ENCODE data around the gene CYP19A1.

Gene CYP19A1

GRCh38 chr15:51322621-51323296 is 15.6 kb downstream of the CYP19A1 start:
- DNase-seq, result no peak

DNA sequence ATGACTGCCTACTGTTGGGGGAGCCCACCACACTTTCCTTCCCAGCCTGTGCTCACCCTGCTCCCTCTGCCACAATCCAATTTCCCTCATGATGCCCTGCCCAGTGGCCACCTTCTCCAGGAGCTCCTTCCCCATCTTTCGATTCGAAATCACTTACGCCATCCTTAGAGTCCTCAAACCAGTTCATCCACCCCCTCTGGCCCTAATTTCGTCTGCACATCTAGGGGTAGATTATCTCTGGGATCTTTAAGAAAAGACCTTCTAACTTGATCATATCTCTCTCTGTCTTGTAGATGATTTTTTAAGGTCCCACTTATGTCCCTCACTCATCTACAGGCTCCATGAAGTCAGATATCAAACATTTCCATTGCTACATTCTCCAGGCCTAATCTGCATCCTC is 17.1 kb downstream of the CYP19A1 start:
- DNase-seq, result no peak

DNA sequence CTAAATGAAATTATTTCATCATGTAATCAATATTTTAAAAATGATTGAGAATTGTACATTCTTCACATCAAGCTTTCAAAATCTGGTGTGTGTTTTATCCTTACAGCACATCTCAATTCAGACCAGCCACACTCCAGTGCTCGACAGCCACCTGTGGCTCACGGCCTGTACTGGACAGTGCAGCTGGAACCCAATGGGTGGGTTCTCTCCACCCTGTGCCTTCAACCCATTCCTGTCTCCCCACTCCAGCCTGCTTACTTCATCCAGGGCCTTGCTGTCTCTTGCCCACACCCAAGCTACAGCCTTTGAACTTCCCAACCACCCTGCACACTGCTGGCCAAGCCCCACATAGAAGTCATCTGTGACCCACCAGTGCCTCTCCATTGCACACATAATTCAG is 17.6 kb downstream of the CYP19A1 start:
- no peak for DNase-seq

DNA sequence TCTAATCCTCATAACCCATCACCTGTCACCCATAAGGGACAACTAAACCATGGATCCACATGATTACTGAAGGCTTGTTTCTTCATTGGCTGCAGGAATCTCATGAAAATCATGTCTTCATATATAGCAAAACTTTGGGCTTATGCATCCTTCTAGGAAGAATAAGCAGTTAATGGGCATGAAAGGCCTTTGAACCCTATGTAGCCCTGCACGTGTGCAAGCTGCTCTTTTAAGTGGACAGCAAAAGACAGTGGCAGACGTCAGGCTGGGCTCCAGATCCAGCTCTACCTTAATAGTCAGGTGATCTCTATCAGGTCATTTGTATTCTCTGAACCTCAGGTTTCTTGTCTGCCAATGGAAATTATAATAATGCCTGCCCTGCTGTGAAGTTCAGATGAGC is 18.9 kb downstream of the CYP19A1 start:
- no peak for DNase-seq

GRCh38 chr15:51318382-51319150 is 19.8 kb downstream of the CYP19A1 start:
- no peak for DNase-seq

DNA sequence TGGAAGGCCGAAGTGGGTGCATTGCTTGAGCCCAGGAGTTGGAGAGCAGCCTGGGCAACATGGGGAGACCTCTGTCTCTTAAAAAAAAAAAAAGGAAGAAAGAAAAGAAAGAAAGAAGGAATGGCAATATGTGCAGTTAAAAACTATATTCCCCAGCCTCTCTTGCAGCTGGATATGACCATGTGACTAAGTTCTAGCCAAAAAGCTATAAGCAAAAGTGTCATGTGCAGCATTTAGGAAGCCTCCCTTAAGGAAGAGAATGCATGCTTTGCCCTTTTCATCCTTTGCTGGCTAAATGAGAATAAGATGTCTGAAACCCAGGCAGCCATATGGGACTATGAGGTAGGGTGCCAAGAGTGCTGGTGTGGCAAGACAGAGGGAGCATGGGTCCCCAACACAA is 21.8 kb downstream of the CYP19A1 start:
- no peak for DNase-seq

GRCh38 chr15:51315726-51316125 is 22.7 kb downstream of the CYP19A1 start:
- DNase-seq, result no peak

DNA sequence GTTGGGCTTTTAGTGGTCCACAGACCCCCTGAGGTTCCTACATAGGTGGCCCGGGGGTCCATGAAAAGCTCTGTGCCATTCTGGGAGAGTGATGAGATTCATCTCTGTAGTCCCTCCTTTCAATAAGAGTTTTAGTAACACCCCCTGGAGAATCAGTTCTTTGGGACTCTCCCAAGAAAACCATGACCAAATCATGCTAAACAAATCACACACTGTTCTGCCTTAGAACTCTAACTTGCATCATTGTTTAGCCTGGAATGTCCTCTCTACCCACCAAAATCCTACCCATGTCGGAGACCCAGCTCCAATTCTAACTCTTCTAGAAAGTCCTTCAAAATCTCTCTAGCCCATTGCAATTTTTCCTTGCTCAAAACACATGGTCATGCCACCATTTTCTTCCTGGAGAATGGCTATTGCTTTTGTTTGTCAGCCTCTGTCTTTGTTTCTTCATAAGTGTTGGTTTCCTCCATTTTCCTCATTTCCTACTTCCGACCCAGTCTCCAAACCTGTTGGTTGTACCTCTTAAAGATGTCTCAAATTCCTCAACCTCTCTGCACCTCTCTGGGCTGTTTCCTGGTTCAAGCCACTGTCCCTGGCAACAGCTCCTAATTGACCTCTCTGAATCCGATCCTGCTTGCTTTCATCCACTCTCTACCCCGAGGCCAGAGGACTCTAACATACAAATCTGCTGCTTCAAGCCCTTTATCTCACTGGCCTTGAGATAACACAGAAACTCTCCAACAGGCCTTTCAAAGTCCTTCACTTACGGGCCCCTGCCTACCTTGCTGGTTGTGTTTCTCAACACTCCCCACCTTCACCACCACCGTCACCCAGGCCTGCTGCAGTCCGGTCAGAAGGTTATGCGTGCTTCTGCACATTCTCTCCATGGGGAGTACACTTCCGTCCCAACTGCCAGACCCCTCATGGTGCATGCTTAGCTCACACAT is 23.7 kb downstream of the CYP19A1 start:
- no peak for DNase-seq

GRCh38 chr15:51313644-51314280 is 24.6 kb downstream of the CYP19A1 start:
- no peak for DNase-seq

- DNase-seq, result no peak
Observed at GRCh38 chr15:51313074-51313393, 25.4 kb downstream of the CYP19A1 start.

- DNase-seq, result no peak
Observed at GRCh38 chr15:51312166-51313073, 26.0 kb downstream of the CYP19A1 start.

DNA sequence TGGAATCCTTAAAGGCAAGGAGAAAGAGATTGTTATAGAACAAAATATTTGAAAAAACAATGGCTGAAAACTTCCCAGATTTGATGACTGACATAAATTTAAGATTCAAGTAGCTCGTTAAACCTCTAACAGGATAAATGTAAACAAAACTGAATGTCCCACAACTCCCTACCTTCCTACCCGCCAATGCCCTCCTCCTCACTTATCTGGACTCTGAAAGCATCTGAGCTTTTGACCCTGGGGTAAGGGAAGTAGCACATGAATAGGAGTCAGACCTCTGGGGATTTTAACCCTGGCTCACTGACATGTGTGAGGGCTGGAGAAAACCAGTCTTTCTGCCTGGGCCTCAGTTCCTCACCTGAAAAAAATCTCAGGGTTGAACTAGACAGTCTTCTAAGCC is 26.9 kb downstream of the CYP19A1 start:
- DNase-seq, result no peak

GRCh38 chr15:51310064-51310463 is 28.3 kb downstream of the CYP19A1 start:
- no peak for DNase-seq

GRCh38 chr15:51307811-51308210 is 30.6 kb downstream of the CYP19A1 start:
- no peak for DNase-seq

- no peak for DNase-seq
Observed at GRCh38 chr15:51307325-51307724, 31.1 kb downstream of the CYP19A1 start.

DNA sequence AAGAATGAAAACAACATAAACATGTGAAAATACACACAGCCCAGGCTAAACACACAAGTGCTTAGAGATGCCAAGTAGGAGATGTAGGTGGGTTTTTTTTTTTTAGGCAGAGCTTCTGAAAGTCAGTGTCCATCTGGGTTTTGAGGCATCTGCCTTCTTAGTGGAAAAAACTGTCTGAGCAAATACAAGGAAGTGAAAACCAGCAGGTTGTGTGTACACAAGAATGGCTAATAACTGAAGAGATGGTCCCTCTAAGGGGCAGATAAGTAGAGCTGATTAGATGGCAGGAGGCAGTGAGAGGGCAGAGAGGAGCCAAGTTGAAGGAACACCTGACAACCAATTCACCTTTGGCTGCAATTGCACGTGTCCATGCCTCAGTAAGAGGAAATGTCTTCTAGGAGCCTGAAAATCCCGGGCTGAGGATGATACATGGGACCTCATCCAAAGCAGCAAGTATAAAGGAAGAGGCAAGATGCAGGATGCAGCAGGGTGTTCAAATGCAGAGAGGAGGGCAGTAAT is 34.9 kb downstream of the CYP19A1 start:
- no peak for DNase-seq

DNA sequence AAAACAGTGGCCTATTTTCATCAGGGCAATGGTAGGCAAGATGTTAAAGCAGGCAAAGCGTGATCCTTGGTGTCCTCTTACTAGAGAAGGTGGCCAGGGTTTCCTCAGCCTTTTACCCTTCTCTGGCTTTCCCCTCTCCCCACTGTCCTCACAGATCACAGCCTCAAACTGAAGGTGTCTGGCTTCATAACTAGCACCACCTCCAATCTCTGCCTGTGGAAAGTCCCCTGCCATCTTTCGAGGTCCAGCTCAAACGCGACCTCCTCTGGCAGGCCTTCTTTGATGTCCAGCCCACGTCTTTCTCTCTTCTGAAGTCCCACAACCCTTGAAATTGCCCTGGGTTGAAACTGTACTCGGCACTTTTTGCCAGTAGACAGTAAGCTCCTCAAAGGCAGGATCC is 35.9 kb downstream of the CYP19A1 start:
- DNase-seq, result no peak

DNA sequence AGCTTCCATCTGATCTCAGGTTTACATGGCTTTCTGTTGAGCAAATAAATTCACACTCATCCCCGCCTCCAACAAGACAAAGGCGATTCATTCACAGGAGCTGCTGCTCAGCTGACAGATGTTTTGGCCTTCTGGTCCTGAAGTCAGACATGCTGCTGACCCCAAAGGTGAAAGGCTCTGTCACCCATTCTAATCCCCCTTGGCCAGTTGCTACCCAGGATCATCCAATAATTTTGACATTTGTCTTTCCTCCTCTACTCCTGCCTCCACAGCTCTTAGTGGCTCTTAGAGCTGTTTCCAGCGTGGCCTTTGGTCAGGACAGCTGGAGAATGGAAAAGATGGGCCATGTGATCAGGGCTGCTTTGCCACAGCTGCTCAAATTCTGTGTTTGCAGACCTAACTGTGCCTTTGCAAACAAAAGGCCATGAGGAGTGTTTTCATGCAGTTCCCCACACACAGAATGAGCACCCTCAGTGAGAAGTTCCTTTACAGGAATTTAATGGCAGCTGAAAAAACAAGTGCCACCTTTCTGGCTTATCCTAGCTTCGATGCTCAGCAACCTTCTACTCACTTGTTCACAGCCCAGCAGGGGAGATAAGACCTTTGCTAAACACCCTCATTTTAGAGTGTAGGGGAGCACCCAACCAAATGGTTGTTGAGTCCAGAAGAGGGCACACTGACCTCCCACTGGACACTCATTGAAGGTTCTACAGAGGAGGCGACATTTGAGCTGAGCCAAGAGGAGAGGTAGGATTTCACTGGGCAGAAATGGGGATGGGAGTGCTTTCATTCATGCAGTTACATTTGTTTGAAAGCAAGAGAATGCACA is 39.0 kb downstream of the CYP19A1 start:
- no peak for DNase-seq

GRCh38 chr15:51298620-51299019 is 39.8 kb downstream of the CYP19A1 start:
- no peak for DNase-seq

DNA sequence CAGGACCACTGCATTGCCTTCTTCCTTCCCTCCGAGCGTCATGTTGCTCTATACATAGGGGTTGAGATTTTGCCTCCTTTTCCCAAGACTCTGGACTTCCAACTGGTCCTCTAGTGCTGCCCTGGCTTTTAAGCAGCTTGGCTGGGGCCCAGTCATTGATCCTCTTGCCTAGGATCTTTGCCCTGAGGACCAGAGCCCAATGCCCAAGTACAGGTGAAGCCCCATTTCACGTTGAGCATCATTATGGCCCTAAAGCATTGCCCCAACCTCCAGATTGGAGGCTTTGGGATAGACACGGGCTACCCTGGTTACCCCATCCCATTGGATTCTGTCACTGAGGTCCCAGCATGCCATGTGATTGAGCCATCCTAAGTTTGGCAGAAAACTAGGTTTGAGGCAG is 47.7 kb downstream of the CYP19A1 start:
- DNase-seq, result no peak

GRCh38 chr15:51289290-51289689 is 49.1 kb downstream of the CYP19A1 start:
- DNase-seq, result no peak
